Body of pancreas (tissue), 4 donors: Measurements from ENCODE around the gene ETV4.

Experiments
- CTCF ChIP-seq, 7 experiments: fragments of 450-650 bp in 4 of 7; fragments of 200-600 bp in 3 of 7; sonication (generic) in 3 of 7; IDR thresholded peaks; one replicate each; pipeline ENCODE4 v1.5.1; 2016 to 2019; ENCODE audit warnings: antibody characterized with exemption in 7 of 7
- POLR2A ChIP-seq, 3 donors: fragments of 450-650 bp; IDR thresholded peaks; one replicate each; pipeline ENCODE4 v1.6.1; 2016; ENCODE audit warnings: antibody characterized with exemption in 3 of 3, mild to moderate bottlenecking in 2 of 3

DNA sequence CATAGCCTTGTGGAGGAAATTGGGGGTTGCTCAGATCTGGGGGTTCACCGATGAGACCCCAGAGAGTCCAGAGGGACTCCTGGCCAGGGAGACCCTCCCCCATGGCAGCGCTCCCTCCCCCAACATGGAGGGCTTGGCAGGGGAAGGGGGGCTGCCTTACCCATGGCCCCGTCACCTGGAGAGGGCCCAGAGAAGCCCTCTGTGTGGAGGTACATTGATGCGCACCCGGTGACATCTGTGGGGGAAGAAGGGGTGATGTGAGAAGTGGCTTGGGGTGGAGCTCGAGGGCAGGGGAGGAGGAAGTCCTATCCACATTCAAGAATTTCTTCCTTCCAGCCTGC, 16.2 kb downstream of the ETV4 start:
- TF ChIP-seq CTCF (IDR thresholded peaks at IDR 0.05) = no peak
- no peak for TF ChIP-seq POLR2A (IDR thresholded peaks at IDR 0.05)
